Measurements from ENCODE around the gene CD96.

CD96 gene

GRCh38 chr3:111577798-111578685, 36.0 kb downstream of the CD96 start:
- Mint-ChIP-seq H3K27me3 (no peaks in the 10 kb centered on the region), H3K9me3 (peaks cover 0 to 5% of the 10 kb centered on the region in 2 donors), H3K4me1 (peaks cover 84% of the 10 kb centered on the region), H3K4me3 (peak overlapping the region; percentile 10 to 18), H3K27ac (peak overlapping the region; percentile 22 to 72)
- DNase-seq (peak in 1 of 2 donors; percentile 33), ATAC-seq (peak; percentile 96)

GRCh38 chr3:111578867-111579266, 36.9 kb downstream of the CD96 start:
- DNase-seq (no peak), ATAC-seq (no peak)
- Mint-ChIP-seq H3K4me1 (peaks cover 84% of the 10 kb centered on the region), H3K9me3 (peaks cover 2 to 6% of the 10 kb centered on the region in 2 donors), H3K27ac (peak overlapping the region; percentile 43 to 52), H3K4me3 (no peak overlapping the region), H3K27me3 (no peaks in the 10 kb centered on the region)

DNA sequence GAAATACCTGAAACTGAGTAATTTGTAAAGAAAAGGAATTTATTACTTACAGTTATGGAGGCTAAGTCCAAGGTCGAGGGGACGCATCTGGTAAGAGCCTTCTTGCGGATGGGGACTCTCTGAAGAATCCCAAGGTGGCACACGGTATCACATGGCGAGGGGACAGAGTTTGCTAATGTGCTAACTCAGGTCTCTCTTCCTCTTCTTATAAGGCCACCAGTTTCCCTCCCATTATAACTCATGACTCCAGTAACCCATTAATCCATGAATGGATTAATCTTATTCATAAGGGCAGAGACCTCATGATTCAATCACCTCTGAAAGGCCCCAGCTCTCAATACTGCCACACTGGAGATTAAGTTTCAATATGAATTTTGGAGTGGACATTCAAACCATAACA, 37.5 kb downstream of the CD96 start:
- ATAC-seq (no peak), DNase-seq (no peak)
- H3K4me3 Mint-ChIP-seq, result no peak overlapping the region
- peaks cover 87% of the 10 kb centered on the region for H3K4me1 Mint-ChIP-seq
- peaks cover 6 to 8% of the 10 kb centered on the region in 2 donors for H3K9me3 Mint-ChIP-seq
- no peaks in the 10 kb centered on the region for H3K27me3 Mint-ChIP-seq
- no peak overlapping the region for H3K27ac Mint-ChIP-seq

DNA sequence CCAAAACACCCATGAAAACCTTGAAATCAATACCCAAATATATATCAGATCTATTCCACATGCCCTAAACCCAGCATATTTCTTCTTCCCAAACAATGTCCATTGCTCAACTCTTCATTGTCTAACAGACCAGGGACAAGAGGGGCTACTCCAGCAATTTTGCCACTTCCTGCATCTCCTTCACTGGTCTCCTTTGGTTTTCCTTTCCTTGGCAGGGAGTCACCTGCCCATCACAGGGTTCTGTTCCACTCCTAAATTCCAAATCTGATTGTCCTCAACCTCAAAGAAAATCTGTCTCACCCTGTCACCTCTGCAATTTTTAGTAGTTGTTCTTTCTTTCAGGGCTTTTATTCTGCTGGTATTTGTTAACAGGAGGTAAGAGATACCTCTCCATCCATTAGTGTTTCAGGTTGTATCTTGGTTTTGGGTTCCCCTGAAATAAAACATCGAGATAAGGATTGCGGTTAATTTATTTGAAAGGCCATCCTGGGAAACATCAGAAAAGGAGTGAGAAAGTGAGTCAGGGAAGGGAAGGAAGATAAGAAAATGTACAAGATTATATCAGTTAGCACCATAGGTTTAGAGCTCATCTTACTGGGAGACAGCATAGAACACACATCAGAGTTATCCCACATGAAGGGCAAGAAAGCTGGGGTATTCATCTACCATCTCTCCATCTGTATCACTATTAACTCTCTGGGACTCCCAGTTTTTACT, 39.6 kb downstream of the CD96 start:
- no peak for ATAC-seq
- DNase-seq, result no peak
- Mint-ChIP-seq H3K27me3 (no peaks in the 10 kb centered on the region), H3K27ac (peak overlapping the region in 1 of 2 donors; percentile 0), H3K9me3 (peaks cover 14 to 20% of the 10 kb centered on the region in 2 donors), H3K4me3 (no peak overlapping the region), H3K4me1 (peaks cover 90% of the 10 kb centered on the region)

- Mint-ChIP-seq H3K4me1 (peaks cover 90% of the 10 kb centered on the region), H3K27ac (no peak overlapping the region), H3K4me3 (no peak overlapping the region), H3K9me3 (peaks cover 18 to 25% of the 10 kb centered on the region in 2 donors), H3K27me3 (no peaks in the 10 kb centered on the region)
- DNase-seq (no peak), ATAC-seq (peak; percentile 41)
Observed at GRCh38 chr3:111582120-111582474, 40.1 kb downstream of the CD96 start.

DNA sequence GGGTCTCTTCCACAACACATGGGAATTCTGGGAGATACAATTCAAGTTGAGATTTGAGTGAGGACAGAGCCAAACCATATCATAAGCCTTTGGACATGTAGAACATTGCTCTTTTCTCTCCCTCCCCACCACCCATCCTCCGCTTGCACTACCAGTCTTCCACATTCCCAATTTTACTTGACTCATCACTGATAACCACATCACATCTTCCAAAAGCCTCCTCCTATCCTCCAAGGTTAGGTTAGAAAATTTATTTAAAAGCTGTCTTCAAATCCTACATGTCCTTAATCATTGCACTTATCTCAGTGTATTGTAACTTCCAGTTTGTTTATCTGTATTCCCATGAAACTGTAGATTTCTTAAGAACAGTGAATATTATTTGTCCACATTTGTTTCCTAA, 42.7 kb downstream of the CD96 start:
- no peak for ATAC-seq
- Mint-ChIP-seq H3K9me3 (peaks cover 26 to 30% of the 10 kb centered on the region in 2 donors), H3K4me1 (peaks cover 88% of the 10 kb centered on the region), H3K27me3 (no peaks in the 10 kb centered on the region), H3K27ac (no peak overlapping the region), H3K4me3 (no peak overlapping the region)
- DNase-seq, result no peak

DNA sequence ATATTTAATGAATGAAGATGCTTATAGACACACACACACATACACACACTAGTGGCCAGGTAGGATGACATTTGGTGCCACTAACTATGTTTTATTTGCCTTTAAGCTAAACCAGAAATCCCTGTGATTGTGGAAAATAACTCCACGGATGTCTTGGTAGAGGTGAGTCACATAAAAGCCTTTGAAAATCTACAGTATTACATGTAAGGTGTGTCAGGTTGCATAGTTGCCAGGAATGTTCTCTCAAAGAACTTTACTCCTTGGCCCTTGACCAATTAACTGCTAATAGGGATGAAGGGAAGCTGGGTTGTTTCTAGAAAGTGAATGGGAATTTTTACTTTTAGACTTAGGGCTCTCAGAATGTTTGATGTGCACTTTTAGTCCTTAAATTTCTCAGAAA, 43.2 kb downstream of the CD96 start:
- ATAC-seq (no peak), DNase-seq (no peak)
- Mint-ChIP-seq H3K27ac (no peak overlapping the region), H3K4me1 (peaks cover 88% of the 10 kb centered on the region), H3K4me3 (no peak overlapping the region), H3K9me3 (peaks cover 26 to 30% of the 10 kb centered on the region in 2 donors), H3K27me3 (no peaks in the 10 kb centered on the region)

- ATAC-seq, result no peak
- H3K27ac Mint-ChIP-seq, result no peak overlapping the region
Observed at GRCh38 chr3:111588527-111588926, 46.5 kb downstream of the CD96 start.

GRCh38 chr3:111589303-111590142, 47.5 kb downstream of the CD96 start:
- H3K4me3 Mint-ChIP-seq, result peak overlapping the region; percentile 8 to 12
- peak overlapping the region in 1 of 2 donors; percentile 80 for H3K27ac Mint-ChIP-seq

More at GRCh38 chr3:111588527-111588926, 46.5 kb downstream of the CD96 start:
- Mint-ChIP-seq H3K4me3 (peak overlapping the region in 1 of 2 donors; percentile 23), H3K9me3 (peaks cover 20 to 30% of the 10 kb centered on the region in 2 donors), H3K4me1 (peaks cover 71% of the 10 kb centered on the region), H3K27me3 (no peaks in the 10 kb centered on the region)
- no peak for DNase-seq

GRCh38 chr3:111590143-111590491, 48.1 kb downstream of the CD96 start:
- H3K9me3 Mint-ChIP-seq, result peaks cover 16% of the 10 kb centered on the region in 2 donors
- H3K27ac Mint-ChIP-seq, result peak overlapping the region in 1 of 2 donors; percentile 50
- H3K27me3 Mint-ChIP-seq, result no peaks in the 10 kb centered on the region
- ATAC-seq (no peak), DNase-seq (no peak)
- H3K4me3 Mint-ChIP-seq, result peak overlapping the region; percentile 38 to 83
- peaks cover 71% of the 10 kb centered on the region for H3K4me1 Mint-ChIP-seq

More at GRCh38 chr3:111589303-111590142, 47.5 kb downstream of the CD96 start:
- Mint-ChIP-seq H3K4me1 (peaks cover 71% of the 10 kb centered on the region), H3K27me3 (no peaks in the 10 kb centered on the region), H3K9me3 (peaks cover 20 to 22% of the 10 kb centered on the region in 2 donors)
- ATAC-seq (no peak), DNase-seq (no peak)

GRCh38 chr3:111591555-111591954, 49.6 kb downstream of the CD96 start:
- Mint-ChIP-seq H3K4me3 (peak overlapping the region; percentile 83 to 96), H3K4me1 (peaks cover 81% of the 10 kb centered on the region), H3K9me3 (peaks cover 10 to 16% of the 10 kb centered on the region in 2 donors), H3K27me3 (no peaks in the 10 kb centered on the region), H3K27ac (peak overlapping the region in 1 of 2 donors; percentile 79)
- DNase-seq (no peak), ATAC-seq (no peak)

DNA sequence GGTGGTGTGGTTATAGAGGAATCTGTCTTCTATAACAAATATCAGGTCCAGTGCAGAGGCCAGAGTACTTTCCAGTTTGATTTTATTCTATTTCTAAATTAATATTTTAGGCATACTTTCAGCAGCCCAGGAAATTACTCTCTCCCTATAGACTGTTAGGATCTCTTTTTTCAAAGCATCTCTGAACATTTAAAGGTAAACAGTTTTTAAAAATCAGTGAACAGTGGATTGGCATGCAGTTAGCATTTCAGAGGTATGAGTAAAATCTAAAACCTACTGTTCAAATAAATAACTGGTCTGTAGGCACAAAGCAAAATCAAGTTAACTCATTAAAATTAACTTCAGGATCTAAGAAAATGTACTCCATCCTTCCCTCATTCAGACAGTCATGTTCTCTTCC, 50.1 kb downstream of the CD96 start:
- Mint-ChIP-seq H3K4me1 (peaks cover 78% of the 10 kb centered on the region), H3K9me3 (peaks cover 4 to 12% of the 10 kb centered on the region in 2 donors), H3K4me3 (peak overlapping the region; percentile 83 to 96), H3K27me3 (no peaks in the 10 kb centered on the region), H3K27ac (peak overlapping the region; percentile 79 to 97)
- no peak for ATAC-seq
- DNase-seq, result no peak

DNA sequence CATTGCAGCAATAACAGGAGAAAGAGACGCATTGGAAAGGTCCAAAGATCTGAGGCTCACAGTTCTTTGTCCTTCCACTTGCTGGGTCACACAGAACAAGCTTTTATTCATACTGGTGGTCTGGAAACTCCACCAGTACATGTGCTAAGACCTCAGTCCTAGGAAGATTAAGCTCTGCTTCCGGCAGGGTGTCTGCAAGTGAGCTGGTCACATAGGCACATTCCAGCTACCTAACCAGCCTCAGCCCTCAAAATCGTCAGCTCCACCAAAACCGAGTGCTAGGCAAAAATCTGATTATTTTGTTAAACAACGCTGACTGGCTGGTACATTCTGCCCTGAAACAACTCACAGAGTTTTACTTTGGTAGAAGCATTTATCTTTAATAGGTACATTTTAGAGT, 50.9 kb downstream of the CD96 start:
- DNase-seq, result no peak
- Mint-ChIP-seq H3K27me3 (no peaks in the 10 kb centered on the region), H3K4me1 (peaks cover 77% of the 10 kb centered on the region), H3K27ac (peak overlapping the region; percentile 96 to 97), H3K9me3 (peaks cover 0 to 12% of the 10 kb centered on the region in 2 donors), H3K4me3 (peak overlapping the region; percentile 83 to 96)
- ATAC-seq, result no peak

DNA sequence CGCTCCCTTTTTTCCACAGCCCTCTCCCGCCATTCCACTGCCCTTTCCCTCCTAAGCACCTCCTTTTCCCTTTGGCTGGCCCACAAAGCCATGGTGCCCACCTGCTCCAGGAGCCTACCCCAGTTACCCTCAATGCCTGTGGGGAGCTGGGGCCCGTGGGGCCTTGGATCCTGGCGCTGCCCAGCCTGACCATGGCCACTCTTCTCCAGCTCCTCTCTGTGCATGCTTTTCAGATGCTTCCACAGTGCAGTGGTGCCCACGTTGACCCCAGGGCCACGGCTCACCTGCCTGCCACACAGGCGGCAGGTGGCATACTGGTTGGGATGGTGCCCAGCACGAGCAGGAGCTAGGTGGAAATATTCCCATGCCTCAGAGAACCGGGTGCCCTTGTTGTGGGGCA, 51.7 kb downstream of the CD96 start:
- DNase-seq, result peak in 1 of 2 donors; percentile 30
- Mint-ChIP-seq H3K4me3 (peak overlapping the region; percentile 83 to 96), H3K27me3 (no peaks in the 10 kb centered on the region), H3K27ac (peak overlapping the region; percentile 96 to 97), H3K4me1 (peaks cover 76% of the 10 kb centered on the region), H3K9me3 (peaks cover 0 to 7% of the 10 kb centered on the region in 2 donors)
- ATAC-seq, result peak; percentile 33

GRCh38 chr3:111594205-111594604, 52.2 kb downstream of the CD96 start:
- DNase-seq (no peak), ATAC-seq (peak; percentile 60)
- Mint-ChIP-seq H3K4me1 (peaks cover 73% of the 10 kb centered on the region), H3K27ac (peak overlapping the region; percentile 96 to 97), H3K4me3 (peak overlapping the region; percentile 83 to 96), H3K9me3 (peaks cover 0 to 7% of the 10 kb centered on the region in 2 donors), H3K27me3 (no peaks in the 10 kb centered on the region)

All from stimulated activated naive CD8-positive, alpha-beta T cell treated with anti-CD3 and anti-CD28 coated beads, Interleukin-15, amount 100 ng/mL, for 72 hours (primary cell).